GM11168 (cell line): ENCODE data around the gene OPN5.

Experiments used
- in situ Hi-C: fragments of 300-500 bp; cut with MboI; formaldehyde crosslinking; loops from one replicate; pipeline ENCODE4 v1.12.0; 2022; ENCODE audit warnings: low sequenced_read_pairs; ENCODE audit not compliant: unreplicated experiment

The OPN5 gene

DNA sequence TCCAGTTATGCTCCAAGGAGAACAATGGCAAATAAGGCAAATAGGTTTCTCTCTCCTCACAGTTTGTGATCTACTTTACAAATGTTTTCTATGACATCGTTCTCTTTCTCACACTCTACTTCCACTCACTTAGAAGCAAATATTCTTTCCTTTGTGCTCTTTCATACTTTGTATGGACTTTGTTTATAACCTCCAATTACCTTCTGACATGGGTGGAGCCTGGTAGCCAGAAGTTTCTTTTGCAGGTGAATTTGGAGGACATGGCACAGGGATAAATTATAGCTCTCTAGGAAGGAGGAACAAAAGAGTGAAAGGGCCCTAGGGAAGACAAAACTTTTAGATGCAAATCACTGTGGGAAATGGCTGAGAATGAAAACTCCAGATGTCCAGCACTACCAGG is 69.3 kb downstream of the OPN5 start:
- in situ Hi-C loops: no loop called here

DNA sequence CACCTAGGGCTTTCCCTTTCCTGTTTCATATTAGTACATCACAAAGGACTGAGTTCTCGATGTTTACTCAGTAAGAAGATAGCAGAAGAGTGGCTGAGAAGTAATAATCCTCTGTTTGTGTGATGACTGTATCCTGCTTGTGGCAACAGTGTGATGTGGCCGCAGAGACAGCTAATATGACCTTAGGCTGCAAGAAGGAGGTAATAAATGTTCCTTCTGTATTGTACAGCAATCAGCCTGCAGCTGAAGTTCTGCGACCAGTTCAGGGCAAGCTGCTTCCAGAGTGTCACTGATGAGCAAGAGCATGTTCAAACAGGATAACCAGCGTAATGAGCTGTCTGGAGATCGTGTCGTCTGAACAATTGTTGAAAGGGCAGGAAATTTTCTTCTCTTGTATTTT is 70.9 kb downstream of the OPN5 start:
- in situ Hi-C loops: no loop called here

DNA sequence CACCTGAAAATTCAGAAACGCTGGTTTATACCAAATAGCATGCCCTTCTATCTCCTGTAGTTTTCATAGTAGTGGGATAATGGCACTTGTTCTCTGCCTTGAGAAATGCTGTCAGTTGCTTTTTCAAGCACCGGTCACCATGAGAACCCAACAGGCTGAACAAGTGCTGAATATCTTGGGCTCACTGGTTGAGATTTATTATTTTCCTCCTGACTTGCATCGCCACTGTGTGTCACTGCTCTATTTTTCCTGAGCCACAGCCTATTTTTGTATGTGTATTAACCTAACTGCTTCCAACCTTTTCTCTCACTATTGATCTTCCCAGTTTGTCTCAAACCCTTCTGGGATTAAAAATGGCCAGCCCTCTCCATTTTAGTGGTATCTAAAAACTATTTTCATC is 71.9 kb downstream of the OPN5 start:
- in situ Hi-C loops: no loop called here

DNA sequence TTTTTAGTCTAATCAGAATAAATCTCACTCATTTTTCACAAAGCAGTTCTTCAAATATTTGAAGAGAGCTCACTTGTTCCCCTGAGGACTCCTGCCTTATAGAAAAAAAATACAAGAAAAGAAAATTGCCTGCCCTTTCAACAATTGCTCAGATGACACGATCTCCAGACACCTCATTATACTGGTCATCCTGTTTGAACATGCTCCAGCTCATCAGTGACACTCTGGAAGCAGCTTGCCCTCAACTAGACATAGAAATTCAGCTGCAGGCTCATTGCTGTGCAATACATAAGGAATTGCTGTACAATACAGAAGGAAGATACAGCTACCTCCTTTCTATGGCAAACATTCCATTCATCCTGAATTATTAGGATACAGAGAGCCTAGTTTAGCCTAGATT is 73.1 kb downstream of the OPN5 start:
- in situ Hi-C loops: no loop called here

DNA sequence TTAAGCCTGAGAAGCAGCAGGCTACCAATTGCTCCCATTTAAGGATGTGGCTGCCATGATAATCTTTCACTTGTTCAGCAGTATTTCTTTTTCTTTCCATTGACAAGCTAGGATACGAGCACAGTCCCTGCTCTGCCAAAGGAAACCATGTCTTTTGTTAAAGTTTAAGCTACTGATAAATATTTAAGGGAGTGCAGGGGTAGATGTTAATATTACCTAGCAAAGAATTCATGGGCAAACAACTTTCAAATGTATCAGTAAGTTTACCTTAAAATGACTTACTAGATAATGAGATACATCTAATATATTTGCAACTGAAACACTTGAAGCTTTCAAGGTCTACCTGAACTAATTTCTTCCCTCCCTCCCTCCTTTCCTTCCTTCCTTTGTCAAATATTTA is 77.3 kb downstream of the OPN5 start:
- in situ Hi-C loops: no loop called here

DNA sequence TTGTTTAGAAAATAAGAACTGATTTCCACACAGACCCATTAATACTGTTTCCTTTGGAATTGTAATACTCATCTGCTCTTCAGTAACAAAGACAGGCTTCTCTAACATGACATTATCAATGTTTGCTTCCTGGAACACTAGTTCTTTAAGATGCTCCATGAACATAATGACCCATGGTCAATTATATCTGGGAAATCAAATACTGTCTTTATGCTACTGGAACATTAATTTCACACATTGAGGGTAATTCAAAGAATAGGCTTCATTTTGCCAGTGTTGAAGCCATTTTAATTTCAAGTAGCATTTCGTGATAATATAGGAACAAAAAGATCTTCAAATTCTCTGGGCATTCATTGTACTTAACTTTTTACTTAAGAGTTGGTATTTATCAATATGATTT is 80.9 kb downstream of the OPN5 start:
- in situ Hi-C loops: no loop called here

DNA sequence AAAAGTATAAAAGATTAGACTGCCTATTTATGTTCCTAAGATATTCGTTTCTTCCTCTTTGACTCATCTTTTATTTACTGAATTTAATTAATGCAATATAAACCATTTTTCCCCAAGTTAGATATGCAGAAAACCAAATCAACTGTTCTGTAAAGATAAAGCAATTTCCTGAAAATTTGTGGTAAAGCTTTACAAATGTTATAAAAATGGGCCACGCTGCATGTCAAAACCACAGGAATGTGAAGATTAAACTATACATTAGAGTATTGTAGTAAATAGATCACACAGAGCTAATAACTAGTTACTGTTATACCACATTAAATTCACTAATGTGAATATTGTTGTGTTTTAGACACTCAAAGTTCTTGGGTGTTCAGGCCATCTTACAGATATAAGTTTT is 83.4 kb downstream of the OPN5 start:
- in situ Hi-C loops: no loop called here

DNA sequence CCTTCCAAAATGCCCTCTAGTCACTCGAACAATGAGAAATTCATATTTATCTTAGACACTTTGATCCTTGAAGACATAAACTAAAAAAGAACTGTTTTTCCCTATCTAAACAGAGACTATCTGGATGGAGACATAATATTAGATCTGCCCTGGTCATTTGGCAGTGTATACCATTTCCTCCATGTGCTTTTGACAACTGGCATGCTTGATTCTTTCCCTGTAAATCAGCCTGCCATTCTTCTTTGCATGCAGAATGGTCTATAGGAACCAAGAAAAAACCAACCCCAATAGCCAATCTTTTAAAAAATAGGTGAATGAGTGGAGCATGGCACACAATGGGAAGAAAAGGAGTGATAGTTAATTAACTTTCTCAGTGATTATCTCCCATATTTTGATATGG is 93.8 kb downstream of the OPN5 start:
- in situ Hi-C loops: no loop called here
